ENCODE results near the gene FBXO2.

DNA sequence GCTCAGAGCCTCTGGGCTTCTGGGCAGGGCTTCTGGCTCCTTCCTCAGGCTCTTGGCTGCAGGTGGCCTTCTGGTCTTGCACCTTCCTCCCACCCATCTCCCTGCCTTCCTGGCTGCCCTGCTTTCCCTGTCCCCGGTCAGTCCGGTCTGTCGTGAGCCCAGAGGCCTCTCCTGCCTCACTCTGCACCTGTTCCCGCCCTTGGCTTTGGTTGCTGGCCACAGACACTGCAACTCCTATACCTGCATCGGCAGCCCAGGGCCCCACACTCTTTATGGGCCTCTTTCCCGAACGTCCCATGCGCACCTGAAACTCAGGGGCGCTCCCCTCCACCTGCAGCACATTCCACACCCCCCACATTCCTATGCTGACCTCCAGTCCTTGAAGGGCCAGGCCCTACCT lies 7.9 kb downstream of the FBXO2 start:
- TF ChIP-seq POLR2A (IDR thresholded peaks at IDR 0.05), result no peak
- TF ChIP-seq, protein P1, sequence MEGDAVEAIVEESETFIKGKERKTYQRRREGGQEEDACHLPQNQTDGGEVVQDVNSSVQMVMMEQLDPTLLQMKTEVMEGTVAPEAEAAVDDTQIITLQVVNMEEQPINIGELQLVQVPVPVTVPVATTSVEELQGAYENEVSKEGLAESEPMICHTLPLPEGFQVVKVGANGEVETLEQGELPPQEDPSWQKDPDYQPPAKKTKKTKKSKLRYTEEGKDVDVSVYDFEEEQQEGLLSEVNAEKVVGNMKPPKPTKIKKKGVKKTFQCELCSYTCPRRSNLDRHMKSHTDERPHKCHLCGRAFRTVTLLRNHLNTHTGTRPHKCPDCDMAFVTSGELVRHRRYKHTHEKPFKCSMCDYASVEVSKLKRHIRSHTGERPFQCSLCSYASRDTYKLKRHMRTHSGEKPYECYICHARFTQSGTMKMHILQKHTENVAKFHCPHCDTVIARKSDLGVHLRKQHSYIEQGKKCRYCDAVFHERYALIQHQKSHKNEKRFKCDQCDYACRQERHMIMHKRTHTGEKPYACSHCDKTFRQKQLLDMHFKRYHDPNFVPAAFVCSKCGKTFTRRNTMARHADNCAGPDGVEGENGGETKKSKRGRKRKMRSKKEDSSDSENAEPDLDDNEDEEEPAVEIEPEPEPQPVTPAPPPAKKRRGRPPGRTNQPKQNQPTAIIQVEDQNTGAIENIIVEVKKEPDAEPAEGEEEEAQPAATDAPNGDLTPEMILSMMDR (IDR thresholded peaks at IDR 0.05), result no peak

All from Peyer's patch (tissue), 4 donors.